NCI-H748 (cell line): ENCODE results near the gene STC2.
A peak's percentile ranks its signal among the peaks of the same experiment; 100 is the strongest.

Source experiments
- DNase-seq: peaks from one replicate; lab custom pipeline; 2025; ENCODE audit not compliant: unreplicated experiment; lab: John Stamatoyannopoulos, UW

The STC2 gene

GRCh38 chr5:173314166-173314952 is 13.9 kb downstream of the STC2 start:
- no peak for DNase-seq

- DNase-seq = no peak
Observed at GRCh38 chr5:173313351-173313801, 14.8 kb downstream of the STC2 start.

GRCh38 chr5:173312821-173313220 is 15.4 kb downstream of the STC2 start:
- DNase-seq = no peak

- no peak for DNase-seq
Observed at GRCh38 chr5:173311818-173312585, 16.2 kb downstream of the STC2 start.

GRCh38 chr5:173310861-173311785 is 17.1 kb downstream of the STC2 start:
- DNase-seq = no peak

- no peak for DNase-seq
Observed at GRCh38 chr5:173310218-173310769, 17.9 kb downstream of the STC2 start.

GRCh38 chr5:173309731-173310130 is 18.5 kb downstream of the STC2 start:
- no peak for DNase-seq

- DNase-seq = no peak
Observed at GRCh38 chr5:173308226-173308625, 20.0 kb downstream of the STC2 start.

GRCh38 chr5:173307695-173308094 is 20.5 kb downstream of the STC2 start:
- no peak for DNase-seq

- no peak for DNase-seq
Observed at GRCh38 chr5:173306695-173307094, 21.5 kb downstream of the STC2 start.

GRCh38 chr5:173304591-173304988 is 23.6 kb downstream of the STC2 start:
- peak; percentile 18 for DNase-seq

GRCh38 chr5:173303878-173304590 is 24.2 kb downstream of the STC2 start:
- no peak for DNase-seq

- peak; percentile 81 for DNase-seq
Observed at GRCh38 chr5:173302546-173303155, 25.6 kb downstream of the STC2 start.

- peak; percentile 43 for DNase-seq
Observed at GRCh38 chr5:173301695-173302545, 26.3 kb downstream of the STC2 start.

GRCh38 chr5:173300389-173301047 is 27.7 kb downstream of the STC2 start:
- no peak for DNase-seq

GRCh38 chr5:173299820-173300219 is 28.4 kb downstream of the STC2 start:
- no peak for DNase-seq

GRCh38 chr5:173298213-173298926 is 29.8 kb downstream of the STC2 start:
- DNase-seq = no peak

- DNase-seq = no peak
Observed at GRCh38 chr5:173297813-173298212, 30.4 kb downstream of the STC2 start.
